Dedifferentiated amniotic fluid mesenchymal stem cell (primary cell): ENCODE results near the gene KIAA0513.

Experiments
- DNase-seq: peaks from one replicate; pipeline ENCODE4 v3.0.0-alpha.2; 2016; ENCODE audit errors: extremely low spot score

Gene KIAA0513

DNA sequence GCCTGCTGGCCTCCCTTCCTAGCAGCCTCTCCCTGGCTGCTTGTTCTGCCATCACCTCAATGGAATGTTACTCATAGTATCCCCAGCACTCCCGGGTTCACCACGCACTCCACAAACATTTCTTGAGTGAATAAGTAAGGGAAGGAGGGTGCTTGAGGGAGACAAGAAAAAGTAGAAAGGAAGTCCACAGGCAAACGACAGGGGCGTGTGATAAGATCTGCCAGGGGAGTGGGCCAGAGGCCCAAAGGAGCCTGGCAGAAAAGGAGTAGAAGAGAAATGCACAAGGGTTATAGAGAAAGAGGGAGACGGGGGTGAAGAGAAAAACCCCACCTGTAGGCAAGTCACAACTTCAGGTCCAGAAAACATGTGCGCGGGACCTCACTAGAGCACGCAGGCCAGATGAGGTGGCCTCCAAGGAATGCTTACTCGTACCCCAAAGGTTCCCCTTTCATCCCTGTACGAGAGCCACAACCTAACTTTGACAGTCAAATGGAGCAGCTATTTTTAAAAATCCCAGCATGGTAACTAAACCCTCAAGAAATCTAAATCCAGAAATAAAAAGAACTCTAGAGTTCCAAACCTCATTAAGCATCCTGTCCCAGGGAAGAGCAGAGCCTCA, 22.9 kb upstream of the KIAA0513 start:
- DNase-seq, result peak; percentile 83

GRCh38 chr16:85005285-85006069, 22.1 kb upstream of the KIAA0513 start:
- DNase-seq, result peak; percentile 41

GRCh38 chr16:85006639-85007038, 21.0 kb upstream of the KIAA0513 start:
- DNase-seq, result no peak

DNA sequence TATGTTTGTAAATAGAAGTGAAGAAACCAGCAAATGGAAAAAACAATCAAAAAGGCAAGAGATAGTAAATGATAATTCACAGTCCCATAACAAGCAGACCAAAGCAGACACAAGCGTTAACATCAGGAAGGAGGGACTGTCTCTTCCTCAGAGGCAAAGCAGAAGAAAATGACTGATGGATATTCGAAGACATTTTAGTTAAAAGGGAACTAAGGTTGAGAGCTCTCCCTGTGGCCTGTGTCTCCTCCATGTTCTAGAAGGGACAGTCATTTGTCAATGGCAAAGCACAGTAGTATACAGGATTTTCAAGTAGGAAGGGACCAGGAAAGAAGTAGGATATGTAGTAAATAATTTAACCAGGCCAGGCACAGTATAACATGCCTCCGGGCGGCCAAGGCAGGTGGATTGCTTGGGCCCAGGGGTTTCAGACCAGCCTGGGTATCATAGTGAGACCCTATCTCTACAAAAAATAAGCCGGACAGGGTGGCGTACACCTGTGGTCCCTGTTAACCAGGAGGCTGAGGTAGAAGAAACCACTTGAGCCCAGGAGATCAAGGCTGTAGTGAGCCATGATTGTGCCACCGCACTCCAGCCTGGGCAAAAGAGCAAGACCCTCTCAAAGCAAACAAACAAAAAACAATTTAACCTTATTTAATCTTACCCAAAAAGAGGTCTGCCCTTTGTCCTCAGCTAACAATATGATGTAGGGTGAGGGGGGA, 19.9 kb upstream of the KIAA0513 start:
- no peak for DNase-seq

DNA sequence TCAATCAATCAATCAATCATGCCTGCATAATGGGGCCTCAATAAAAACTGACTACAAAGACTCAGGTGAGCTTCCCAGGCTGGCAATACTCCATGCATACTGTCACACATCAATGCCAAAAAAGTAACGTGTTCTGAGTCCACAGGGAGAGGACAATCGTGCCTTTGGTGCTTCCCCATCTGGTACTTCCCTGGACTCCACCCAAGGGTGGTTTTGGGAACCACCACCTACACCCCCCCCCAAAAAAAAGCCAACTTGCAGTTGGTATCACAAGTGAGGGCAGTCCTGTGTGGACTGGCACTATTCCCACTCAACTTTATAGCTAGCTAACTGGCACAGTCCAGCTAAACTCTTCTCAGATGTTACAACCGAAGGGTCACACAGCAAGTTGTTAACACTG, 19.3 kb upstream of the KIAA0513 start:
- no peak for DNase-seq

DNA sequence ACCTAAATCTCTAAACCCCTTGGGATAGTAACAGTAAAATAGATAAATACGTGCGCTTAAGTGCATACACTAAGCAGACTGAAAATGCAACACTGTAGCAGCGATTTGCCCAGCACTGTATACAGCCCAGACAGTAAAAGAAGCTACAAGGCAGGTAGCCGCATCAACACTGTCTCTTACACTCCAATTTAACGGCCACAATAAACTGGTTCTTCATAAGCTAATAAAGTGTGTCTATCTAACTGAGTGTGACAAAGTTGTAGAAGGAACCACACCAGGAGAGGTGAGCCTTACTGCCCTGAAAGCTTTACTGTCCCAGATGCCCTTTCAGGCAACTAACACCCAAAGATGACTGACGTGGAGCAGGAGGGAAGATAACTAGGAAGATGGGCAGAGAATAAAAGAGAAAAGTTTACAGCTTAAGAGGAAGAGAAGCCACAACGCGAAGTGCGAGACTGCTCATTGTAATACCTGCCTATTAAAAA, 17.1 kb upstream of the KIAA0513 start:
- DNase-seq, result no peak

- peak; percentile 78 for DNase-seq
Measured at GRCh38 chr16:85010931-85011845, 16.4 kb upstream of the KIAA0513 start, which contains the start of gene ZDHHC7. TSS of gene ZDHHC7 (minus strand) at chr16:85011535. CDS start at chr16:84990618, 20,917 bp downstream.

GRCh38 chr16:85011846-85012284, 15.7 kb upstream of the KIAA0513 start:
- DNase-seq, result no peak

DNA sequence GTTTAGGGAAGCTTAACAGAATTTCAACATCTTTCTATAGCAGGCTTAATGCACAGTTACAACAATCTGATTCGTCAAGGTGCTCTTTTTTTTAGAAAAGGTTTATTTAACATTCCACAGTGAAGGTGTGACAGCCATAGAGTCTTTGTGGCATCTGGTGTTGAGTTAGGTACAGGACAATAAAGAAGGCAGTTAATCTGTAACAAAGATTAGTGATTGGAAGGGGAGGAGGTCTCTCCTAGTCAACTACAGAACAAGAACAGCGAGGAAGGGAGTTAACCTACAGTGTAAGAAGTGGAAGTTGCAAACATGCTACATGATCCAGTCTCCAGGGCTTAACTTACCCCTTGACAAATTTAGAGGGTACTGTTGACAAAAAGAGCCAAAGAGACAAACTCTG, 13.3 kb upstream of the KIAA0513 start:
- no peak for DNase-seq

DNA sequence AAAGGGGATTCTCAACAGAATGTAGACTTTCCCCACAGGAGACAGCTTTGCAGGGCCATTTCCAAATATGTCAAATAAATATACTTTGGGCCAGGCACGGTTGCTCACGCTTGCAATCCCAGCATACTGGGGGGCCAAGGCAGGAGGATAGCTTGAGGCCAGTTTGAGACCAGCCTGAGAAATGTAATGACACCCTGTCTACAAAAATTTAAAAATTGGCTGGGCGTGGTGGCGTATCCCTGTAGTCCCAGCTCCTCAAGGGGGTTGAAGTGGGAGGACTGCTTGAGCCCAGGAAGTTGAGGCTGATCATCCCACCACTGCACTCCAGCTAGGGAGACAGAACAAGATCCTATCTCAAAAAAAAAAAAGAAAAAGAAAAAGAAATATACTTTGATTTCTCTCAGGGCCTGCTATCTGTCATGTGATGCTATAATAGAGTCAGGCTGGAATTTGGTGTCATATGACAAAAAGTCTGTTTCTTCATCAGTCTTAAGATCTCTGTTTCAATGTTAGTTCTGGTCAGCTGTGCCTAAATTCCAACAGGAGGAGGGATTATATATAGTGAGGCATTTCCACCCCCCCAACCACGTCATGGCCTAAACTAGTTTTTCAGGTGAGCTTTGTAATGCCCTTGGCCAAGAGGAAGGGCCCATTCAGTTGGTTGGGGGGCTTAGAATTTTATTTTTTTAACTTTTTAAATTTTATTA, 12.0 kb upstream of the KIAA0513 start:
- DNase-seq, result peak; percentile 52

GRCh38 chr16:85017151-85017550, 10.4 kb upstream of the KIAA0513 start:
- no peak for DNase-seq

- DNase-seq, result no peak
Measured at GRCh38 chr16:85017633-85018032, 10.0 kb upstream of the KIAA0513 start.

DNA sequence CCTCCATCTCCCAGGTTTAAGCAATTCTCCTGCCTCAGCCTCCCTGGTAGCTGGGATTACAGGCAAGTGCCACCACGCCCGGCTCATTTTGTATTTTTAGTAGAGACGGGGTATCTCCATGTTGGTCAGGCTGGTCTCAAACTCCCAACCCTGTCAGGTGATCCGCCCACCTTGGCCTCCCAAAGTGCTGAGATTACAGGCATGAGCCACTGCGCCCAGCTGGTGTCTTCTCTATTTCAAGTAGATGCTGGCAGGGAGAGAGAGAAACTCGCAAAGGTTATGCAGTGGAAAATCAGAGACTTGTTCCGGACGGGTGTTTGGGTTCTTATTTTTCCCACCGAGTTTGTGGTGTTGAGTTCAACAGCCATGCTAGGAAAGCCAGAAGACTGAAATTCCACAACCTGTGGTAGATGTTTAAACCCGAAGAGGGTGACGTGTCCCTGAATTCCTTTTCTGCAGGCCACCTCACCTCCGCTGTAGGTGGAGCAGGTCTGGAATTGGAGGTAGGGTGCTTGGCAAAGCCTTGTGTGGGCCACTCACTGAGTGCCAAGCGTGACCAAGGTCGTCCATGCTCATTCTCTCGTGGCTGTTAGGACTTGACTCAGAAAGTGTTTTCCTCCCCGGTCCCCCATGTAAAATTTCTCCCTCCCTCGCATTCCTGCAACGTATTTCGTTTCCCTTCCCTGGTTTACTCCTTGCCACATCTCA, 8.9 kb upstream of the KIAA0513 start:
- DNase-seq, result no peak

- DNase-seq, result no peak
Measured at GRCh38 chr16:85019659-85020245, 7.8 kb upstream of the KIAA0513 start.

- no peak for DNase-seq
Measured at GRCh38 chr16:85025781-85026653, 1.6 kb upstream of the KIAA0513 start.

GRCh38 chr16:85026703-85027102, 892 bp upstream of the KIAA0513 start:
- no peak for DNase-seq

DNA sequence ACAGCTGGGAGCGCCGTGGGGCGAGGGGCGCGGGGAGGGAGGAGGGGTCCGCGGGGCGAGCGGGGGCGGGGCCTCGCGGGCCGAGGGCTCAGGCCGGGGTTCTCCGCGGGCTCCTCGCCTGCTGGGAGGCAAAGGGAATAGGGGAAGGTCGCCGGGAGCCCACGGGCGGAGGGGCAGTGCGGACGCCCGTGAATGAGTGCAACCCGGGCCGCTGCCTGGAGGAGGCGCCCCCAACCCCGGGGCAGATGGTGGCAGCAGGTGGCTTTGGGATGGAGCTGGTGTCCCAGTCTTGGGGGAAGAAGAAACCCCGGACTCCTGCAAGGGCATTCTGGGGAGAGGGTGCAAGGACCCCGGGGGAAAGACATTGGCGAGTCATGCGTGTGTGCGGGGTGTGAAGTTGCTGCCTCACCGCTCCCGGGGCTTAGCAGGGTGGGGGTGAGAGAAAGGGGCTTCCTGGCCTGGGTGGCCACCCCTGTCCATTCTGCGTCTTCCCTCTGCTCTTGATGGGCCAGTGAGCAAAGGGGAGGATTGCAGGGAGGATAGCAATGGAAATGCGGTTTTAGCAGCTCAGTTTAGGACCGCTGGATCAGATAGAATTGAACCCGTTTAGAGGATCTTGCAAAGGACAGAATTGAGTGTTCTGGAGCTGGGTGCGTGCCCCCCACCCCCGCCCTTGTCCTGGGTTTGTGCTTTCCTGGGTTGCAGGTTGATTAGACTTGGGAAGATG, 526 bp downstream of the KIAA0513 start:
- DNase-seq, result no peak
